ENCODE measurements around the gene MTARC2. TPM values are rescaled to one million over a fixed set of nuclear protein-coding genes. Genes with fewer than 3 reads are reported as not detected.

MTARC2 gene
- total and polyA plus RNA-seq, 2 donors from 2014 or later, result 28.6 to 95.2 TPM

DNA sequence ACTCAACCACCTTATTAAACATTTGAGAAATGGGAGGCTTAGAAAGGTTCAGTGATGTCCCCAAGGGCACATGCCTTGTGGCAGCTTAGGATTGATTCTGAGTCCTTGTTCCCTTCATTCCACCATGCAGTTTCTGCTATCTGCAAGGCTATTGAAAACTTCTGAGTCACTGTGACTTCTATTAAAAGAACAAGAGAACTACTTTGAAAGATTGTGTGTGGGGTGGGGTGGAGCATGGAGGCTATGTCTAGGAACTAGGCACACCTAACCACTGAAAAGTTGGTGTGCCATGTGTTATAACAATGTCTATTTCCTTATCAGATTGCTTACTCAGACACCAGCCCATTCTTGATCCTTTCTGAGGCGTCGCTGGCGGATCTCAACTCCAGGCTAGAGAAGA, 49.4 kb downstream of the MTARC2 start:
- no peak for DNase-seq
- Histone ChIP-seq H3K27ac (ENCODE audit: low read depth in 2 of 2, low read length in 2 of 2) (no peak overlapping the region), H3K36me3 (ENCODE audit: control insufficient read depth in 2 of 3, insufficient read depth in 3 of 3, low read length in 3 of 3) (peaks cover 0 to 4% (median 0%) of the 10 kb centered on the region in 3 donors), H3K4me1 (ENCODE audit: control insufficient read depth in 2 of 3, insufficient read depth in 2 of 3, low read depth in 1 of 3, low read length in 3 of 3) (no peaks in the 10 kb centered on the region), H3K4me3 (ENCODE audit: low read length in 3 of 3) (no peak overlapping the region), H3K9ac (ENCODE audit: low read length in 3 of 3) (no peak overlapping the region), H3K9me3 (ENCODE audit: control insufficient read depth in 2 of 3, insufficient read depth in 1 of 3, low read length in 3 of 3) (no peaks in the 10 kb centered on the region), H3K27me3 (ENCODE audit: control insufficient read depth, insufficient read depth, low read length) (no peaks in the 10 kb centered on the region)
- TF ChIP-seq, protein P1, sequence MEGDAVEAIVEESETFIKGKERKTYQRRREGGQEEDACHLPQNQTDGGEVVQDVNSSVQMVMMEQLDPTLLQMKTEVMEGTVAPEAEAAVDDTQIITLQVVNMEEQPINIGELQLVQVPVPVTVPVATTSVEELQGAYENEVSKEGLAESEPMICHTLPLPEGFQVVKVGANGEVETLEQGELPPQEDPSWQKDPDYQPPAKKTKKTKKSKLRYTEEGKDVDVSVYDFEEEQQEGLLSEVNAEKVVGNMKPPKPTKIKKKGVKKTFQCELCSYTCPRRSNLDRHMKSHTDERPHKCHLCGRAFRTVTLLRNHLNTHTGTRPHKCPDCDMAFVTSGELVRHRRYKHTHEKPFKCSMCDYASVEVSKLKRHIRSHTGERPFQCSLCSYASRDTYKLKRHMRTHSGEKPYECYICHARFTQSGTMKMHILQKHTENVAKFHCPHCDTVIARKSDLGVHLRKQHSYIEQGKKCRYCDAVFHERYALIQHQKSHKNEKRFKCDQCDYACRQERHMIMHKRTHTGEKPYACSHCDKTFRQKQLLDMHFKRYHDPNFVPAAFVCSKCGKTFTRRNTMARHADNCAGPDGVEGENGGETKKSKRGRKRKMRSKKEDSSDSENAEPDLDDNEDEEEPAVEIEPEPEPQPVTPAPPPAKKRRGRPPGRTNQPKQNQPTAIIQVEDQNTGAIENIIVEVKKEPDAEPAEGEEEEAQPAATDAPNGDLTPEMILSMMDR (IDR thresholded peaks at IDR 0.05; ENCODE audit: borderline replicate concordance, extremely low read depth, insufficient read depth), result no peak
- no peak for FAIRE-seq
- intact Hi-C loops (cut with DNase I), result no loop called here

GRCh38 chr1:220798338-220798737, 50.2 kb downstream of the MTARC2 start:
- Histone ChIP-seq H3K4me1 (ENCODE audit: control insufficient read depth in 2 of 3, insufficient read depth in 2 of 3, low read depth in 1 of 3, low read length in 3 of 3) (peaks cover 0 to under 1% (median 0%) of the 10 kb centered on the region in 3 donors), H3K27me3 (ENCODE audit: control insufficient read depth, insufficient read depth, low read length) (no peaks in the 10 kb centered on the region), H3K9me3 (ENCODE audit: control insufficient read depth in 2 of 3, insufficient read depth in 1 of 3, low read length in 3 of 3) (no peaks in the 10 kb centered on the region), H3K4me3 (ENCODE audit: low read length in 3 of 3) (no peak overlapping the region), H3K27ac (ENCODE audit: low read depth in 2 of 2, low read length in 2 of 2) (no peak overlapping the region), H3K9ac (ENCODE audit: low read length in 3 of 3) (no peak overlapping the region), H3K36me3 (ENCODE audit: control insufficient read depth in 2 of 3, insufficient read depth in 3 of 3, low read length in 3 of 3) (peaks cover 0 to 4% (median 0%) of the 10 kb centered on the region in 3 donors)
- no peak for DNase-seq
- no peak for FAIRE-seq
- intact Hi-C loops (cut with DNase I), result no loop called here
- TF ChIP-seq, protein P1 (IDR thresholded peaks at IDR 0.05; ENCODE audit: borderline replicate concordance, extremely low read depth, insufficient read depth), result no peak

- DNase-seq, result no peak
- Histone ChIP-seq H3K9ac (ENCODE audit: low read length in 3 of 3) (no peak overlapping the region), H3K4me3 (ENCODE audit: low read length in 3 of 3) (no peak overlapping the region), H3K9me3 (ENCODE audit: control insufficient read depth in 2 of 3, insufficient read depth in 1 of 3, low read length in 3 of 3) (no peaks in the 10 kb centered on the region), H3K27ac (ENCODE audit: low read depth in 2 of 2, low read length in 2 of 2) (no peak overlapping the region), H3K27me3 (ENCODE audit: control insufficient read depth, insufficient read depth, low read length) (no peaks in the 10 kb centered on the region), H3K4me1 (ENCODE audit: control insufficient read depth in 2 of 3, insufficient read depth in 2 of 3, low read depth in 1 of 3, low read length in 3 of 3) (peaks cover 0 to 6% (median 0%) of the 10 kb centered on the region in 3 donors), H3K36me3 (ENCODE audit: control insufficient read depth in 2 of 3, insufficient read depth in 3 of 3, low read length in 3 of 3) (peaks cover 0 to 8% (median 7%) of the 10 kb centered on the region in 3 donors)
- FAIRE-seq, result no peak
- intact Hi-C loops (cut with DNase I), result no loop called here
- TF ChIP-seq, protein P1 (IDR thresholded peaks at IDR 0.05; ENCODE audit: borderline replicate concordance, extremely low read depth, insufficient read depth), result no peak
Observed at GRCh38 chr1:220800262-220800661, 52.1 kb downstream of the MTARC2 start.
